Measurements from ENCODE around the gene INPP5D. TPM values are rescaled to one million over a fixed set of nuclear protein-coding genes. Genes with fewer than 3 reads are reported as not detected.

INPP5D gene
- total and polyA plus RNA-seq, 8 donors, result 3.7 to 564 (median 8.5) TPM

DNA sequence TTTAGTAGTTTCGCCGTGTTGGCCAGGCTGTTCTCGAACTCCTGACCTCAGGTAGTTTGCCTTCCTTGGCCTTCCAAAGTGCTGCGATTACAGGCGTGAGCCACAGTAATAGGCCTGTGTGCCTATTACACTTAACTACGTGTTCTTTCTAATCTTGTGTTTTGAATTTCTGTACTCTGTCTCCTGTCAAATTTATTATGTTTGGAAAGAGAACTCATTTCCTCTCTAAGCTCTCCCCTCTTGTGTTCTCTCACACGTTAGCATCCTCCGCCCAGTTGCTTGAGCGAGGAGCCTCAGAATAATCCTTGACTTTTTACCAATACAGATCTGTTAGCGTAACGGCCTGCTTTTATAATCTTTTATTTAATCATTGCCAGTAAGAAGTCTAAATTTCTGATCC, 195.0 kb downstream of the INPP5D start:
- no peaks in the 10 kb centered on the region for H3K9me3 ChIP-seq
- H3K27ac ChIP-seq, result no peak overlapping the region
- H3K4me3 ChIP-seq, result no peak overlapping the region
- H3K36me3 ChIP-seq, result peaks cover 13 to 58% (median 50%) of the 10 kb centered on the region in 4 donors
- peaks cover 22 to 48% (median 36%) of the 10 kb centered on the region in 4 donors for H3K4me1 ChIP-seq
- no peak for DNase-seq
- intact Hi-C loops (cut with DNase I; ENCODE audit: low total_unique reads), result no loop called here
- TF ChIP-seq POLR2AphosphoS5 (IDR thresholded peaks at IDR 0.05) (no peak), POLR2A (IDR thresholded peaks at IDR 0.05) (no peak), EP300 (IDR thresholded peaks at IDR 0.05) (no peak)
- TF ChIP-seq, protein P1, sequence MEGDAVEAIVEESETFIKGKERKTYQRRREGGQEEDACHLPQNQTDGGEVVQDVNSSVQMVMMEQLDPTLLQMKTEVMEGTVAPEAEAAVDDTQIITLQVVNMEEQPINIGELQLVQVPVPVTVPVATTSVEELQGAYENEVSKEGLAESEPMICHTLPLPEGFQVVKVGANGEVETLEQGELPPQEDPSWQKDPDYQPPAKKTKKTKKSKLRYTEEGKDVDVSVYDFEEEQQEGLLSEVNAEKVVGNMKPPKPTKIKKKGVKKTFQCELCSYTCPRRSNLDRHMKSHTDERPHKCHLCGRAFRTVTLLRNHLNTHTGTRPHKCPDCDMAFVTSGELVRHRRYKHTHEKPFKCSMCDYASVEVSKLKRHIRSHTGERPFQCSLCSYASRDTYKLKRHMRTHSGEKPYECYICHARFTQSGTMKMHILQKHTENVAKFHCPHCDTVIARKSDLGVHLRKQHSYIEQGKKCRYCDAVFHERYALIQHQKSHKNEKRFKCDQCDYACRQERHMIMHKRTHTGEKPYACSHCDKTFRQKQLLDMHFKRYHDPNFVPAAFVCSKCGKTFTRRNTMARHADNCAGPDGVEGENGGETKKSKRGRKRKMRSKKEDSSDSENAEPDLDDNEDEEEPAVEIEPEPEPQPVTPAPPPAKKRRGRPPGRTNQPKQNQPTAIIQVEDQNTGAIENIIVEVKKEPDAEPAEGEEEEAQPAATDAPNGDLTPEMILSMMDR (IDR thresholded peaks at IDR 0.05), result no peak
- H3K27me3 ChIP-seq, result no peaks in the 10 kb centered on the region
- WGBS, 5 donors, result 77 to 87% (median 82%) methylated on average over 11 of the region's 11 CpGs

- intact Hi-C loops (cut with DNase I; ENCODE audit: low total_unique reads), result no loop called here
- no peak for DNase-seq
- WGBS, 5 donors, result 68 to 84% (median 74%) methylated on average over 4 of the region's 4 CpGs
- Histone ChIP-seq H3K36me3 (peaks cover 14 to 66% (median 59%) of the 10 kb centered on the region in 4 donors), H3K27me3 (no peaks in the 10 kb centered on the region), H3K4me1 (peaks cover 25 to 57% (median 43%) of the 10 kb centered on the region in 4 donors), H3K27ac (no peak overlapping the region), H3K9me3 (no peaks in the 10 kb centered on the region), H3K4me3 (no peak overlapping the region)
- TF ChIP-seq, protein P1 (IDR thresholded peaks at IDR 0.05), result no peak
- TF ChIP-seq EP300 (IDR thresholded peaks at IDR 0.05) (no peak), POLR2A (IDR thresholded peaks at IDR 0.05) (no peak), POLR2AphosphoS5 (IDR thresholded peaks at IDR 0.05) (no peak)
Measured at GRCh38 chr2:233256048-233256447, 195.9 kb downstream of the INPP5D start.

Small RNA genes lying within 50 kb of the gene (small RNA-seq; reads per million reads assigned to genes)
- gene RN7SL32P, result 0 reads per million in 4 donors

Other genes with a start within 250 kb of the INPP5D start
- 10 to 100 TPM in 2 of 5 donors, 1 to 10 TPM in 1, under 1 TPM in 1, not detected in 1; 0.55 to 23.8 (median 7.1) TPM for gene SNORC, start 190.1 kb upstream of the INPP5D start, total RNA-seq
- 1 to 10 TPM; 2.1 to 7.5 (median 6.3) TPM for gene SNORC, start 190.1 kb upstream of the INPP5D start, polyA plus RNA-seq
- 10 to 100 TPM in 3 of 5 donors, 1 to 10 TPM in 2; 4.2 to 30.9 (median 16.9) TPM for gene NGEF, start 47.1 kb upstream of the INPP5D start, total RNA-seq
- gene NGEF, start 47.1 kb upstream of the INPP5D start, polyA plus RNA-seq, result 1 to 10 TPM; 2.6 to 4.2 (median 3.5) TPM
- gene NEU2, start 27.7 kb upstream of the INPP5D start, total RNA-seq, result not detected
- gene NEU2, start 27.7 kb upstream of the INPP5D start, polyA plus RNA-seq, result not detected
- gene ATG16L1, start 191.3 kb downstream of the INPP5D start, total RNA-seq, result 10 to 100 TPM in 4 of 5 donors, 1 to 10 TPM in 1; 7.6 to 71.9 (median 34.1) TPM
- gene ATG16L1, start 191.3 kb downstream of the INPP5D start, polyA plus RNA-seq, result 10 to 100 TPM in 1 of 3 donors, 1 to 10 TPM in 2; 8.7 to 11.6 (median 8.7) TPM
- 1 to 10 TPM in 1 of 5 donors, not detected in 4; 1.5 TPM for gene SAG, start 247.5 kb downstream of the INPP5D start, total RNA-seq
- not detected for gene SAG, start 247.5 kb downstream of the INPP5D start, polyA plus RNA-seq

Data from stomach (tissue), 9 donors.